ENCODE results near the gene TMEM108. TPM values are rescaled to one million over a fixed set of nuclear protein-coding genes. Genes with fewer than 3 reads are reported as not detected.

Gene TMEM108
- total RNA-seq, 1 donor: not detected

- TF ChIP-seq CTCF (IDR thresholded peaks at IDR 0.05; ENCODE audit: insufficient read depth, low read length): no peak
- no peak overlapping the region for H3K4me3 ChIP-seq (ENCODE audit: low read depth, low read length)
- no peak for DNase-seq (ENCODE audit: low read depth)
Observed at GRCh38 chr3:133293397-133294110, 255.4 kb downstream of the TMEM108 start.

GRCh38 chr3:133294253-133294652, 256.1 kb downstream of the TMEM108 start:
- DNase-seq (ENCODE audit: low read depth): no peak

GRCh38 chr3:133295199-133295901, 257.2 kb downstream of the TMEM108 start:
- no peak overlapping the region for H3K4me3 ChIP-seq (ENCODE audit: low read depth, low read length)
- peak; percentile 38 for DNase-seq (ENCODE audit: low read depth)
- no peak for TF ChIP-seq CTCF (IDR thresholded peaks at IDR 0.05; ENCODE audit: insufficient read depth, low read length)

More at GRCh38 chr3:133294253-133294652, 256.1 kb downstream of the TMEM108 start:
- no peak for TF ChIP-seq CTCF (IDR thresholded peaks at IDR 0.05; ENCODE audit: insufficient read depth, low read length)
- no peak overlapping the region for H3K4me3 ChIP-seq (ENCODE audit: low read depth, low read length)

GRCh38 chr3:133295944-133296917, 258.0 kb downstream of the TMEM108 start:
- H3K4me3 ChIP-seq (ENCODE audit: low read depth, low read length): no peak overlapping the region
- DNase-seq (ENCODE audit: low read depth): no peak
- TF ChIP-seq CTCF (IDR thresholded peaks at IDR 0.05; ENCODE audit: insufficient read depth, low read length): no peak

GRCh38 chr3:133296981-133297380, 258.8 kb downstream of the TMEM108 start:
- H3K4me3 ChIP-seq (ENCODE audit: low read depth, low read length): no peak overlapping the region
- no peak for DNase-seq (ENCODE audit: low read depth)
- TF ChIP-seq CTCF (IDR thresholded peaks at IDR 0.05; ENCODE audit: insufficient read depth, low read length): no peak

- no peak for DNase-seq (ENCODE audit: low read depth)
- no peak overlapping the region for H3K4me3 ChIP-seq (ENCODE audit: low read depth, low read length)
- TF ChIP-seq CTCF (IDR thresholded peaks at IDR 0.05; ENCODE audit: insufficient read depth, low read length): no peak
Observed at GRCh38 chr3:133300102-133300501, 261.9 kb downstream of the TMEM108 start.

Data from fibroblast of the aortic adventitia (primary cell).